ENCODE results near the gene ACTL10. TPM values are rescaled to one million over a fixed set of nuclear protein-coding genes. Genes with fewer than 3 reads are reported as not detected.

Gene ACTL10
- total and polyA plus RNA-seq, 2 of the 13 experiments (the other 11 are each of a cell fraction or from before 2014, with no cell fraction given) = not detected

- H2AFZ ChIP-seq (ENCODE audit: low read length) = peak overlapping the region; percentile 4
- H3K9ac ChIP-seq (ENCODE audit: insufficient read depth, low read depth, low read length) = peak overlapping the region; percentile 31
- no peaks in the 10 kb centered on the region for H3K27me3 ChIP-seq (ENCODE audit: control insufficient read depth in 1 of 2, insufficient read depth in 2 of 2, low read length in 2 of 2)
- H3K4me2 ChIP-seq (ENCODE audit: low read depth, low read length) = peak overlapping the region; percentile 68
- DNase-seq (ENCODE audit: low spot score) = peak; percentile 94
- H3K79me2 ChIP-seq (ENCODE audit: insufficient read depth, low read length) = no peaks in the 10 kb centered on the region
- ATAC-seq = peak; percentile 84
- H3K36me3 ChIP-seq (replicated peaks in 1 of 2; ENCODE audit: control insufficient read depth in 1 of 2, insufficient read depth in 2 of 2, low read length in 2 of 2) = no peaks in the 10 kb centered on the region
- no peaks in the 10 kb centered on the region for H4K20me1 ChIP-seq (ENCODE audit: insufficient read depth, low read length)
- H3K27ac ChIP-seq (ENCODE audit: extremely low read length, insufficient read depth, low read length) = peak overlapping the region; percentile 65
- WGBS (ENCODE audit: low lambda C conversion rate) = 32% methylated on average over 22 of the region's 27 CpGs
- H3K4me3 ChIP-seq (replicated peaks in 1 of 3; ENCODE audit: insufficient read depth in 1 of 3, low read depth in 2 of 3, low read length in 3 of 3) = peak overlapping the region in 2 of 3 experiments; percentile 18 to 39; a peak in 1 of 6 replicates
- intact Hi-C loops (cut with micrococcal nuclease; ENCODE audit: unreplicated experiment) = loop anchor here (2.0 kb wide), 1 partner anchor 15 kb away; the partner anchor contains the start of gene E2F1
- POLR2A ChIA-PET = no interaction called here
- in situ Hi-C loops (cut with HindIII; ENCODE audit: extremely low pct_ligation_motif_present, low pct_unique_long_range_greater_than_20kb) = no loop called here
- FAIRE-seq = peak; percentile 83
- no peaks in the 10 kb centered on the region for H3K9me3 ChIP-seq (ENCODE audit: low read length)
- no TSS peak for BruUV-seq (replicated peaks)
- H3K4me1 ChIP-seq (ENCODE audit: insufficient read depth, low read length) = peaks cover 46% of the 10 kb centered on the region
- CTCF ChIA-PET (ENCODE audit: low intra/inter-chr PET ratio, low total read pairs) = interaction anchor here (1.3 kb wide), 1 partner anchor 31 kb away, joined by 4 read pairs; no protein-coding TSS in a partner anchor
- TF ChIP-seq, protein P1, sequence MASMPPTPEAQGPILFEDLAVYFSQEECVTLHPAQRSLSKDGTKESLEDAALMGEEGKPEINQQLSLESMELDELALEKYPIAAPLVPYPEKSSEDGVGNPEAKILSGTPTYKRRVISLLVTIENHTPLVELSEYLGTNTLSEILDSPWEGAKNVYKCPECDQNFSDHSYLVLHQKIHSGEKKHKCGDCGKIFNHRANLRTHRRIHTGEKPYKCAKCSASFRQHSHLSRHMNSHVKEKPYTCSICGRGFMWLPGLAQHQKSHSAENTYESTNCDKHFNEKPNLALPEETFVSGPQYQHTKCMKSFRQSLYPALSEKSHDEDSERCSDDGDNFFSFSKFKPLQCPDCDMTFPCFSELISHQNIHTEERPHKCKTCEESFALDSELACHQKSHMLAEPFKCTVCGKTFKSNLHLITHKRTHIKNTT (CRISPR knock-in tag; IDR thresholded peaks at IDR 0.05) = no peak
- TF ChIP-seq ZBTB2 (CRISPR knock-in tag; IDR thresholded peaks at IDR 0.05; ENCODE audit: low read depth) (peak; percentile 58; the same call in 1 of the 2 replicates), ONECUT2 (CRISPR knock-in tag; IDR thresholded peaks at IDR 0.05) (peak; percentile 59; the same call in 1 of the 2 replicates), ZSCAN21 (CRISPR knock-in tag; IDR thresholded peaks at IDR 0.05; ENCODE audit: borderline replicate concordance) (peak; percentile 95), POLR2AphosphoS5 (IDR thresholded peaks at IDR 0.05; ENCODE audit: low read depth, low read length) (no peak), KDM2A (CRISPR knock-in tag; IDR thresholded peaks at IDR 0.05; ENCODE audit: borderline replicate concordance, low read depth) (peak; percentile 43; the same call in 1 of the 2 replicates), ZFYVE20 (CRISPR knock-in tag; IDR thresholded peaks at IDR 0.05; ENCODE audit: borderline replicate concordance, low read depth) (no peak), ZNF430 (CRISPR knock-in tag; IDR thresholded peaks at IDR 0.05) (peak; percentile 90; the same call in 1 of the 2 replicates), RARA (CRISPR knock-in tag; IDR thresholded peaks at IDR 0.05) (peak; percentile 97), PAX8 (CRISPR knock-in tag; IDR thresholded peaks at IDR 0.05; ENCODE audit: borderline replicate concordance) (no peak), FOXM1 (CRISPR knock-in tag; IDR thresholded peaks at IDR 0.05) (no peak), ATRX (CRISPR knock-in tag; IDR thresholded peaks at IDR 0.05; ENCODE audit: borderline replicate concordance) (no peak), ZNF234 (CRISPR knock-in tag; conservative IDR thresholded peaks at IDR 0.05) (no peak; the same call in 1 of the 2 replicates), ZNF317 (CRISPR knock-in tag; IDR thresholded peaks at IDR 0.05) (no peak; the same call in 1 of the 2 replicates), RFX1 (IDR thresholded peaks at IDR 0.05) (no peak), CREB3 (CRISPR knock-in tag; IDR thresholded peaks at IDR 0.05) (no peak), JARID2 (CRISPR knock-in tag; IDR thresholded peaks at IDR 0.05; ENCODE audit: insufficient replicate concordance) (no peak), WIZ (CRISPR knock-in tag; IDR thresholded peaks at IDR 0.05) (peak; percentile 85; the same call in 1 of the 2 replicates)
- TF ChIP-seq, protein P2, sequence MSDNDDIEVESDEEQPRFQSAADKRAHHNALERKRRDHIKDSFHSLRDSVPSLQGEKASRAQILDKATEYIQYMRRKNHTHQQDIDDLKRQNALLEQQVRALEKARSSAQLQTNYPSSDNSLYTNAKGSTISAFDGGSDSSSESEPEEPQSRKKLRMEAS (IDR thresholded peaks at IDR 0.05) = peak; percentile 95
These were observed 35.1 kb downstream of the ACTL10 start for GRCh38 chr20:33701629-33702450.
